Measurements from ENCODE around the gene BCLAF1. TPM values are rescaled to one million over a fixed set of nuclear protein-coding genes. Genes with fewer than 3 reads are reported as not detected.
A peak's percentile ranks its signal among the peaks of the same experiment; 100 is the strongest.

The BCLAF1 gene
- polyA plus RNA-seq (50.7 to 80.3 TPM (median 54.3 TPM) in 3 replicates), polyA minus RNA-seq (27.0 to 109 TPM (median 65.1 TPM) in 3 replicates)
- 104 TPM for polyA plus RNA-seq (2011; ENCODE audit: low read depth)
- polyA plus RNA-seq (2011; cell fraction: cytosol; rRNA removed) = 30.6 and 53.0 TPM in 2 replicates
- 75.5 and 112 TPM in 2 replicates for polyA plus RNA-seq (2011; cell fraction: nucleus; rRNA removed)
- 32.6 and 72.3 TPM in 2 replicates for polyA plus RNA-seq (2012; ENCODE audit: low replicate concordance)
- polyA minus RNA-seq (2011; cell fraction: cytosol; rRNA and poly(A)+ RNA removed) = 50.8 TPM
- polyA minus RNA-seq (2011; cell fraction: nucleus; rRNA and poly(A)+ RNA removed) = 54.9 and 94.1 TPM in 2 replicates

- Histone ChIP-seq H3K79me2 (ENCODE audit: control insufficient read depth, insufficient read depth, low read length) (peaks cover 47% of the 10 kb centered on the region), H3K4me1 (ENCODE audit: control insufficient read depth, extremely low read depth, insufficient read depth, low read length) (peaks cover 25% of the 10 kb centered on the region), H3K27me3 (ENCODE audit: control insufficient read depth, extremely low read depth, insufficient read depth, low read length) (no peaks in the 10 kb centered on the region), H4K20me1 (ENCODE audit: control insufficient read depth, extremely low read depth, insufficient read depth, low read length) (peaks cover 36% of the 10 kb centered on the region), H3K9ac (ENCODE audit: control insufficient read depth, extremely low read depth, insufficient read depth, low read length) (peak within 1 kb of the TSS; percentile 100), H3K4me3 (ENCODE audit: control insufficient read depth in 2 of 3, extremely low read depth in 1 of 3, insufficient read depth in 2 of 3, low read depth in 1 of 3, low read length in 3 of 3) (peak within 1 kb of the TSS; percentile 80 to 94 (median 93)), H3K9me3 (ENCODE audit: control insufficient read depth, low read depth, low read length) (no peaks in the 10 kb centered on the region), H3K9me1 (ENCODE audit: control insufficient read depth, extremely low read depth, insufficient read depth, low read length) (no peaks in the 10 kb centered on the region), H3K27ac (ENCODE audit: control insufficient read depth, insufficient read depth, low read length) (peak within 1 kb of the TSS; percentile 100), H3K4me2 (ENCODE audit: control insufficient read depth, extremely low read depth, insufficient read depth, low read depth, low read length) (peak within 1 kb of the TSS; percentile 99), H2AFZ (ENCODE audit: control insufficient read depth, low read length) (peak within 1 kb of the TSS; percentile 91), H3K36me3 (ENCODE audit: control insufficient read depth in 2 of 2, extremely low read depth in 1 of 2, insufficient read depth in 2 of 2, low read length in 2 of 2) (peaks cover 0 to 10% of the 10 kb centered on the region in 2 experiments)
- FAIRE-seq (peak; percentile 79), DNase-seq (ENCODE audit: low read depth, low spot score) (peak; percentile 90)
- TF ChIP-seq EZH2 (IDR thresholded peaks at IDR 0.05; ENCODE audit: low read length) (no peak), CTCF (optimal IDR thresholded peaks at IDR 0.05 in 1 of 3, IDR thresholded peaks at IDR 0.05 in 1 of 3, conservative IDR thresholded peaks at IDR 0.05 in 1 of 3; ENCODE audit: extremely low read depth in 1 of 3, insufficient read depth in 2 of 3, low read length in 3 of 3) (no peak)
- dilution Hi-C loops (cut with MboI; ENCODE audit: extremely low pct_ligation_motif_present, low sequenced_read_pairs) = no loop called here
Observed at GRCh38 chr6:136289579-136290409, at the start of gene BCLAF1. TSS of gene BCLAF1 (minus strand) at chr6:136289846. CDS start at chr6:136279866, 9,980 bp downstream.

- H2AFZ ChIP-seq (ENCODE audit: control insufficient read depth, low read length) = no peak overlapping the region
- H3K9me3 ChIP-seq (ENCODE audit: control insufficient read depth, low read depth, low read length) = no peaks in the 10 kb centered on the region
- H3K4me3 ChIP-seq (ENCODE audit: control insufficient read depth in 2 of 3, extremely low read depth in 1 of 3, insufficient read depth in 2 of 3, low read depth in 1 of 3, low read length in 3 of 3) = no peak overlapping the region
- H3K9me1 ChIP-seq (ENCODE audit: control insufficient read depth, extremely low read depth, insufficient read depth, low read length) = no peaks in the 10 kb centered on the region
- H3K27ac ChIP-seq (ENCODE audit: control insufficient read depth, insufficient read depth, low read length) = no peak overlapping the region
- H3K27me3 ChIP-seq (ENCODE audit: control insufficient read depth, extremely low read depth, insufficient read depth, low read length) = no peaks in the 10 kb centered on the region
- H4K20me1 ChIP-seq (ENCODE audit: control insufficient read depth, extremely low read depth, insufficient read depth, low read length) = no peaks in the 10 kb centered on the region
- no peak for DNase-seq (ENCODE audit: low read depth, low spot score)
- dilution Hi-C loops (cut with MboI; ENCODE audit: extremely low pct_ligation_motif_present, low sequenced_read_pairs) = no loop called here
- no peak overlapping the region for H3K9ac ChIP-seq (ENCODE audit: control insufficient read depth, extremely low read depth, insufficient read depth, low read length)
- H3K4me2 ChIP-seq (ENCODE audit: control insufficient read depth, extremely low read depth, insufficient read depth, low read depth, low read length) = no peak overlapping the region
- peak in 2 of 3 experiments; percentile 6 to 11 for TF ChIP-seq CTCF (optimal IDR thresholded peaks at IDR 0.05 in 1 of 3, IDR thresholded peaks at IDR 0.05 in 1 of 3, conservative IDR thresholded peaks at IDR 0.05 in 1 of 3; ENCODE audit: extremely low read depth in 1 of 3, insufficient read depth in 2 of 3, low read length in 3 of 3)
- TF ChIP-seq EZH2 (IDR thresholded peaks at IDR 0.05; ENCODE audit: low read length) = no peak
- no peaks in the 10 kb centered on the region for H3K4me1 ChIP-seq (ENCODE audit: control insufficient read depth, extremely low read depth, insufficient read depth, low read length)
- no peak for FAIRE-seq
- H3K79me2 ChIP-seq (ENCODE audit: control insufficient read depth, insufficient read depth, low read length) = no peaks in the 10 kb centered on the region
- peaks cover 0 to 6% of the 10 kb centered on the region in 2 experiments for H3K36me3 ChIP-seq (ENCODE audit: control insufficient read depth in 2 of 2, extremely low read depth in 1 of 2, insufficient read depth in 2 of 2, low read length in 2 of 2)
Observed at GRCh38 chr6:136338486-136338885, 48.8 kb upstream of the BCLAF1 start.

Measured in keratinocyte (primary cell).